ENCODE measurements around the gene COX6A1. TPM values are rescaled to one million over a fixed set of nuclear protein-coding genes. Genes with fewer than 3 reads are reported as not detected.

The COX6A1 gene
- total and polyA plus RNA-seq, 2 donors from 2014 or later = 331 to 1,697 TPM

GRCh38 chr12:120457133-120457532 is 19.2 kb downstream of the COX6A1 start:
- intact Hi-C loops (cut with DNase I) = no loop called here
- no peak overlapping the region for H3K27ac ChIP-seq (ENCODE audit: low read depth in 2 of 2, low read length in 2 of 2)

GRCh38 chr12:120460157-120460556 is 22.2 kb downstream of the COX6A1 start:
- no peak for TF ChIP-seq CTCF (IDR thresholded peaks at IDR 0.05; ENCODE audit: borderline replicate concordance, extremely low read depth, insufficient read depth)
- Histone ChIP-seq H3K4me1 (ENCODE audit: control insufficient read depth in 2 of 3, insufficient read depth in 2 of 3, low read depth in 1 of 3, low read length in 3 of 3) (no peaks in the 10 kb centered on the region), H3K27ac (ENCODE audit: low read depth in 2 of 2, low read length in 2 of 2) (no peak overlapping the region), H3K9ac (ENCODE audit: low read length in 3 of 3) (no peak overlapping the region), H3K27me3 (ENCODE audit: control insufficient read depth, insufficient read depth, low read length) (no peaks in the 10 kb centered on the region), H3K4me3 (ENCODE audit: low read length in 3 of 3) (no peak overlapping the region), H3K9me3 (ENCODE audit: control insufficient read depth in 2 of 3, insufficient read depth in 1 of 3, low read length in 3 of 3) (no peaks in the 10 kb centered on the region), H3K36me3 (ENCODE audit: control insufficient read depth in 2 of 3, insufficient read depth in 3 of 3, low read length in 3 of 3) (peaks cover 34 to 63% (median 54%) of the 10 kb centered on the region in 3 donors)
- no peak for DNase-seq
- FAIRE-seq = no peak
- intact Hi-C loops (cut with DNase I) = no loop called here

More at GRCh38 chr12:120457133-120457532, 19.2 kb downstream of the COX6A1 start:
- no peak for TF ChIP-seq CTCF (IDR thresholded peaks at IDR 0.05; ENCODE audit: borderline replicate concordance, extremely low read depth, insufficient read depth)
- FAIRE-seq (no peak), DNase-seq (no peak)
- Histone ChIP-seq H3K4me3 (ENCODE audit: low read length in 3 of 3) (no peak overlapping the region), H3K4me1 (ENCODE audit: control insufficient read depth in 2 of 3, insufficient read depth in 2 of 3, low read depth in 1 of 3, low read length in 3 of 3) (no peaks in the 10 kb centered on the region), H3K9me3 (ENCODE audit: control insufficient read depth in 2 of 3, insufficient read depth in 1 of 3, low read length in 3 of 3) (no peaks in the 10 kb centered on the region), H3K36me3 (ENCODE audit: control insufficient read depth in 2 of 3, insufficient read depth in 3 of 3, low read length in 3 of 3) (peaks cover 12 to 35% (median 33%) of the 10 kb centered on the region in 3 donors), H3K9ac (ENCODE audit: low read length in 3 of 3) (no peak overlapping the region), H3K27me3 (ENCODE audit: control insufficient read depth, insufficient read depth, low read length) (no peaks in the 10 kb centered on the region)

GRCh38 chr12:120462099-120462640 is 24.3 kb downstream of the COX6A1 start:
- Histone ChIP-seq H3K36me3 (ENCODE audit: control insufficient read depth in 2 of 3, insufficient read depth in 3 of 3, low read length in 3 of 3) (peaks cover 37 to 49% (median 46%) of the 10 kb centered on the region in 3 donors), H3K9me3 (ENCODE audit: control insufficient read depth in 2 of 3, insufficient read depth in 1 of 3, low read length in 3 of 3) (no peaks in the 10 kb centered on the region), H3K9ac (ENCODE audit: low read length in 3 of 3) (no peak overlapping the region), H3K27ac (ENCODE audit: low read depth in 2 of 2, low read length in 2 of 2) (no peak overlapping the region), H3K4me1 (ENCODE audit: control insufficient read depth in 2 of 3, insufficient read depth in 2 of 3, low read depth in 1 of 3, low read length in 3 of 3) (no peaks in the 10 kb centered on the region), H3K27me3 (ENCODE audit: control insufficient read depth, insufficient read depth, low read length) (no peaks in the 10 kb centered on the region), H3K4me3 (ENCODE audit: low read length in 3 of 3) (no peak overlapping the region)
- no peak for FAIRE-seq
- no peak for TF ChIP-seq CTCF (IDR thresholded peaks at IDR 0.05; ENCODE audit: borderline replicate concordance, extremely low read depth, insufficient read depth)
- no peak for DNase-seq
- intact Hi-C loops (cut with DNase I) = no loop called here

GRCh38 chr12:120463712-120464111 is 25.8 kb downstream of the COX6A1 start:
- FAIRE-seq (no peak), DNase-seq (no peak)
- intact Hi-C loops (cut with DNase I) = no loop called here
- TF ChIP-seq CTCF (IDR thresholded peaks at IDR 0.05; ENCODE audit: borderline replicate concordance, extremely low read depth, insufficient read depth) = no peak
- no peak overlapping the region for H3K9ac ChIP-seq (ENCODE audit: low read length in 3 of 3)
- no peaks in the 10 kb centered on the region for H3K9me3 ChIP-seq (ENCODE audit: control insufficient read depth in 2 of 3, insufficient read depth in 1 of 3, low read length in 3 of 3)
- H3K4me3 ChIP-seq (ENCODE audit: low read length in 3 of 3) = no peak overlapping the region
- H3K4me1 ChIP-seq (ENCODE audit: control insufficient read depth in 2 of 3, insufficient read depth in 2 of 3, low read depth in 1 of 3, low read length in 3 of 3) = peaks cover 0 to 5% (median 0%) of the 10 kb centered on the region in 3 donors
- H3K27ac ChIP-seq (ENCODE audit: low read depth in 2 of 2, low read length in 2 of 2) = no peak overlapping the region
- peaks cover 36 to 46% (median 45%) of the 10 kb centered on the region in 3 donors for H3K36me3 ChIP-seq (ENCODE audit: control insufficient read depth in 2 of 3, insufficient read depth in 3 of 3, low read length in 3 of 3)
- H3K27me3 ChIP-seq (ENCODE audit: control insufficient read depth, insufficient read depth, low read length) = no peaks in the 10 kb centered on the region

All from kidney (tissue), 14 donors.